HL-60/S4 treated with phorbol 12-myristate 13-acetate at 8.2 ng/mL for 4 days and 3 days (cell line): Measurements from ENCODE around the gene GOLGB1.
"Not testable (repeated sequence)": the region's sequence is repeated elsewhere in the genome, so short reads cannot be mapped to it uniquely, and the experiment has no call there.

Source experiments
- in situ Hi-C: fragments of 300-500 bp; cut with MboI; formaldehyde crosslinking; loops from 2 replicates; pipeline ENCODE4 v1.15.0; 2022; ENCODE audit warnings: low sequenced_read_pairs

GOLGB1 gene

GRCh38 chr3:121690777-121691405 is 58.6 kb downstream of the GOLGB1 start:
- in situ Hi-C loops, result no loop called here

- in situ Hi-C loops, result not testable (repeated sequence)
Observed at GRCh38 chr3:121688747-121689146, 60.8 kb downstream of the GOLGB1 start.

GRCh38 chr3:121681792-121682191 is 67.7 kb downstream of the GOLGB1 start:
- in situ Hi-C loops, result no loop called here

- in situ Hi-C loops, result no loop called here
Observed at GRCh38 chr3:121677141-121677540, 72.4 kb downstream of the GOLGB1 start.

GRCh38 chr3:121670676-121671075 is 78.9 kb downstream of the GOLGB1 start:
- in situ Hi-C loops, result no loop called here

GRCh38 chr3:121667333-121667732 is 82.2 kb downstream of the GOLGB1 start:
- in situ Hi-C loops, result no loop called here

- in situ Hi-C loops, result no loop called here
Observed at GRCh38 chr3:121665488-121665887, 84.1 kb downstream of the GOLGB1 start.

- in situ Hi-C loops, result no loop called here
Observed at GRCh38 chr3:121663171-121663847, 86.2 kb downstream of the GOLGB1 start.

GRCh38 chr3:121662742-121663141 is 86.8 kb downstream of the GOLGB1 start:
- in situ Hi-C loops, result no loop called here

GRCh38 chr3:121661376-121661775 is 88.2 kb downstream of the GOLGB1 start:
- in situ Hi-C loops, result no loop called here

- in situ Hi-C loops, result no loop called here
Observed at GRCh38 chr3:121660356-121661171, 89.0 kb downstream of the GOLGB1 start, which contains the start of gene HCLS1. Gene HCLS1, minus strand, starts transcription at chr3:121660903. Its CDS starts 2,556 bp downstream, at chr3:121658347.

GRCh38 chr3:121659586-121659985 is 90.0 kb downstream of the GOLGB1 start:
- in situ Hi-C loops, result no loop called here

- in situ Hi-C loops, result no loop called here
Observed at GRCh38 chr3:121658716-121659435, 90.7 kb downstream of the GOLGB1 start.

GRCh38 chr3:121654493-121655385 is 94.8 kb downstream of the GOLGB1 start:
- in situ Hi-C loops, result no loop called here

GRCh38 chr3:121651684-121652083 is 97.9 kb downstream of the GOLGB1 start:
- in situ Hi-C loops, result no loop called here

- in situ Hi-C loops, result no loop called here
Observed at GRCh38 chr3:121649645-121650044, 99.9 kb downstream of the GOLGB1 start.

GRCh38 chr3:121648219-121648958 is 101.2 kb downstream of the GOLGB1 start:
- in situ Hi-C loops, result no loop called here

- in situ Hi-C loops, result no loop called here
Observed at GRCh38 chr3:121645054-121645453, 104.5 kb downstream of the GOLGB1 start.

- in situ Hi-C loops, result no loop called here
Observed at GRCh38 chr3:121642601-121643314, 106.8 kb downstream of the GOLGB1 start.
